MCF 10A (cell line): Measurements from ENCODE around the gene SUPT4H1. TPM values are rescaled to one million over a fixed set of nuclear protein-coding genes. Genes with fewer than 3 reads are reported as not detected.

Source experiments
- BruUV-seq: library from RNA; stranded (reverse); fragments of 400-500 nt; replicated peaks from 2 replicates; lab custom pipeline; 2021; lab: Mats Ljungman, UMichigan
- CTCF ChIA-PET: fragments of 300-600 bp; sonication (Branson Sonifier 250); formaldehyde crosslinking; extraction: SDS; loops from one replicate; lab custom pipeline; 2021; ENCODE audit warnings: antibody characterized with exemption, inconsistent platforms; lab: Yijun Ruan, JAX
- POLR2A ChIA-PET: fragments of 300-600, 350-650 bp; sonication (Branson Sonifier 250); formaldehyde crosslinking; extraction: SDS; loops from one replicate; lab custom pipeline; 2020; ENCODE audit warnings: antibody characterized with exemption, inconsistent platforms; lab: Yijun Ruan, JAX
- DNase-seq: peaks from one replicate; pipeline ENCODE4 v3.0.0-alpha.2; 2018; ENCODE audit not compliant: unreplicated experiment
- H3K27ac Mint-ChIP-seq: one replicate; pipeline ENCODE4 v1.8.0; 2022; ENCODE audit warnings: mild to moderate bottlenecking, low read depth, mixed read lengths; ENCODE audit not compliant: unreplicated experiment
- H3K27me3 Mint-ChIP-seq: one replicate; pipeline ENCODE4 v1.8.0; 2022; ENCODE audit warnings: mixed read lengths; ENCODE audit not compliant: insufficient read depth, unreplicated experiment
- H3K36me3 Mint-ChIP-seq: one replicate; pipeline ENCODE4 v1.8.0; 2022; ENCODE audit warnings: mild to moderate bottlenecking, moderate library complexity, mixed read lengths; ENCODE audit not compliant: insufficient read depth, unreplicated experiment
- H3K4me1 Mint-ChIP-seq: one replicate; pipeline ENCODE4 v1.8.0; 2022; ENCODE audit warnings: mixed read lengths; ENCODE audit not compliant: insufficient read depth, unreplicated experiment
- H3K4me3 Mint-ChIP-seq: one replicate; pipeline ENCODE4 v1.8.0; 2022; ENCODE audit warnings: mild to moderate bottlenecking, moderate library complexity, mixed read lengths; ENCODE audit not compliant: unreplicated experiment
- H3K9me3 Mint-ChIP-seq: one replicate; pipeline ENCODE4 v1.8.0; 2022; ENCODE audit warnings: mixed read lengths; ENCODE audit not compliant: unreplicated experiment
- intact Hi-C: fragments of 100-400 bp; cut with micrococcal nuclease; formaldehyde crosslinking; loops from 2 replicates; pipeline ENCODE4 v1.14.1; 2022
- total RNA-seq: library from RNA; stranded (reverse); gene quantifications from 2 replicates; pipeline ENCODE4 v1.2.3, GENCODE V29; 2022
- TF ChIP-seq, protein P1 (sequence below): fragments of 200-600 bp; IDR thresholded peaks from one replicate; pipeline ENCODE4 v1.8.0; 2022; ENCODE audit warnings: antibody characterized with exemption, mild to moderate bottlenecking; ENCODE audit not compliant: unreplicated experiment

The SUPT4H1 gene
- total RNA-seq, 1 experiment from 2014 or later = 63.4 TPM

DNA sequence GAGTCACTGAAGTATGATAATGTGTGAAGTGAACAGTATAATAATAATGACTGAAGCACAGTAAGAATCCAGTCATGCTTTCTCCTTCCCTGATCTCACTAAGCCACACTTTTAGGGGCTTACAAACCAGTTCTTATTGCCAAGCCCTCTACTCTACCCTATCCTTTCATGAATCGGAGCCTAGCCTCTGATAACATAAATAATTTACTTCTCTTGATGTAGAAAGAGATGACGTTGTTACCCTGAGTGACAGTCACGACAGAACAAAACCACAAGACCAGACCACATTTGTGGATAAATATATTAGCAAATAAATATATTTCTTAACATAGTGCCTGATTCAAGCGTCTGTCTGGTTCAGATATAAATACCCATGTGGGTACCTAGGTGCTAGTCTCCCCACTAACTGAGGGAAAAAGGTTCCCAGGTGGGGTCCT is 1.4 kb upstream of the SUPT4H1 start:
- CTCF ChIA-PET = interaction anchor here (1.0 to 5.7 kb wide), 4 partner anchors 9 to 67 kb away, joined by 3 to 54 read pairs (median 4); partner anchors contain the start of gene RNF43

DNA sequence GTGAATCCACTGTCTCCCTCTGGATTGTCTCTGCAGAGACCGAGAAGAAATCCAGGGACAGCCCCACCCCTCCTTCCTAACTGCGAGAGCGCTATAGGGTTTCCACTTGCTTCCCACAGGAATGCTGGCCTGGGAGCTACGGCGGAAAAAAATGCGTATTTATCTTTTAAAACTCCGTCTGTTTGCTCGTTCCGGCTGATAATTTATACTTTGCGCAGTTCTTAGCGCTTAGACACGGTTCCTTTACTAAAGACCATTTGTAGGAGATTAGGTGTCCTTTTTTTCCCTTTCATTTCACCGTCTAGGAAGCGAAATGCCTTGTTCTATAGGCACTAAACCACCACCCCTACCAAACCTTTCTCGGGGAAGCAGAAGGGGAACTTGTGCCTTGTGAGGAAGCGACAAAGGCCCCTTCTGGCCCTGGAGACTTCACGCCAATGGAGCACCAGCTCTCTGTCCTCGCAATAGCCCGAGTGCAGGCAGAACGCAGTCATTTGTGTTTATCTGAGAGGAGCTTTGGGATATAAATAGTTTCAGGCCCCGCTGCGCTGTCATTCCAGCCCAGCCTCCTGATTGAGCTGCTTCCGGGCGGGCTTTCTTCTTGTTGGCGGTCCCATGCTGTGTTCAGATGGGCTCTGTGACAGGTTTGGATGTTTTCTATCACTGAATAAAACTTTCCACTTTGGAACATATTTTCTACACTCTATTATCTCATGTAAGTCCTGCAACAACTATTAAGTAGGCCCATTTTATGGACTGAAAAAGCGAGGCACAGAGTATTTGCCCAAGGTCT is 791 bp upstream of the SUPT4H1 start:
- no peaks in the 10 kb centered on the region for H3K9me3 Mint-ChIP-seq
- TF ChIP-seq, protein P1, sequence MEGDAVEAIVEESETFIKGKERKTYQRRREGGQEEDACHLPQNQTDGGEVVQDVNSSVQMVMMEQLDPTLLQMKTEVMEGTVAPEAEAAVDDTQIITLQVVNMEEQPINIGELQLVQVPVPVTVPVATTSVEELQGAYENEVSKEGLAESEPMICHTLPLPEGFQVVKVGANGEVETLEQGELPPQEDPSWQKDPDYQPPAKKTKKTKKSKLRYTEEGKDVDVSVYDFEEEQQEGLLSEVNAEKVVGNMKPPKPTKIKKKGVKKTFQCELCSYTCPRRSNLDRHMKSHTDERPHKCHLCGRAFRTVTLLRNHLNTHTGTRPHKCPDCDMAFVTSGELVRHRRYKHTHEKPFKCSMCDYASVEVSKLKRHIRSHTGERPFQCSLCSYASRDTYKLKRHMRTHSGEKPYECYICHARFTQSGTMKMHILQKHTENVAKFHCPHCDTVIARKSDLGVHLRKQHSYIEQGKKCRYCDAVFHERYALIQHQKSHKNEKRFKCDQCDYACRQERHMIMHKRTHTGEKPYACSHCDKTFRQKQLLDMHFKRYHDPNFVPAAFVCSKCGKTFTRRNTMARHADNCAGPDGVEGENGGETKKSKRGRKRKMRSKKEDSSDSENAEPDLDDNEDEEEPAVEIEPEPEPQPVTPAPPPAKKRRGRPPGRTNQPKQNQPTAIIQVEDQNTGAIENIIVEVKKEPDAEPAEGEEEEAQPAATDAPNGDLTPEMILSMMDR = no peak
- TSS peak; percentile 83 for BruUV-seq
- intact Hi-C loops = loop anchor here (1.0 kb wide), 2 partner anchors 35 to 65 kb away; partner anchors contain the start of gene RNF43
- POLR2A ChIA-PET = interaction anchor here (0.7 to 8.5 kb wide), 33 partner anchors 9 to 802 kb away, joined by 3 to 436 read pairs (median 7); partner anchors contain the start of genes MKS1, RAD51C, RNF43 and SRSF1
- peak overlapping the region; percentile 98 for H3K4me3 Mint-ChIP-seq
- peak overlapping the region; percentile 76 for H3K27ac Mint-ChIP-seq
- CTCF ChIA-PET = interaction anchor here (1.0 to 5.7 kb wide), 6 partner anchors 9 to 68 kb away, joined by 3 to 54 read pairs (median 9); partner anchors contain the start of gene RNF43
- H3K36me3 Mint-ChIP-seq = peaks cover 44% of the 10 kb centered on the region
- DNase-seq = no peak
- no peaks in the 10 kb centered on the region for H3K27me3 Mint-ChIP-seq
- peaks cover 10% of the 10 kb centered on the region for H3K4me1 Mint-ChIP-seq

More for the DNA sequence above, 1.4 kb upstream of the SUPT4H1 start:
- DNase-seq = no peak
- Mint-ChIP-seq H3K4me1 (peaks cover 10% of the 10 kb centered on the region), H3K36me3 (peaks cover 40% of the 10 kb centered on the region), H3K27ac (peak overlapping the region; percentile 76), H3K27me3 (no peaks in the 10 kb centered on the region), H3K9me3 (no peaks in the 10 kb centered on the region), H3K4me3 (peak overlapping the region; percentile 98)
- POLR2A ChIA-PET = interaction anchor here (1.3 to 8.5 kb wide), 12 partner anchors 9 to 67 kb away, joined by 6 to 436 read pairs (median 18); partner anchors contain the start of gene RNF43
- intact Hi-C loops = no loop called here
- no TSS peak for BruUV-seq
- TF ChIP-seq, protein P1 = no peak

DNA sequence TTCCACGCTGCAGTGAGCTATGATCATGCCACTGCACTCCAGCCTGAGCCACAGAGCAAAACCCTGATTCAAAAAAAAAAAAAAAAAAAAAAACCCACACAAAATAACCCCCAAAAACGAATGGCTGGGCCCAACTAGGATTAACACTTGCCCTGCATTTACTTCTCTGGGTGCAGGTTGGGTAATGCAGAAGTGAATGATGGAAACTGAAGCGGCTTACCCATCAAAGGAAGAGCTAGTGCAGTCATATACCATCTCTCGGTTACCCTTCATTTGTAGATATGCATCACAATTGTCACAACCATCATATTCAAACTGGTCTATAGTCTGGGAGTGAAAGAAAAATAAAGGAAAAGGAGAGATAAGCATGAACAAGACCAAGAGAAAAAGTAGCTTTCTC is 819 bp downstream of the SUPT4H1 start:
- DNase-seq = no peak
- CTCF ChIA-PET = interaction anchor here (0.6 to 5.7 kb wide), 9 partner anchors 34 to 363 kb away, joined by 3 to 54 read pairs (median 4); partner anchors contain the start of gene RNF43
- peak overlapping the region; percentile 98 for H3K4me3 Mint-ChIP-seq
- POLR2A ChIA-PET = interaction anchor here (0.5 to 8.5 kb wide), 26 partner anchors 11 to 500 kb away, joined by 3 to 436 read pairs (median 10); partner anchors contain the start of genes MKS1, MTMR4, RAD51C and RNF43
- no peaks in the 10 kb centered on the region for H3K27me3 Mint-ChIP-seq
- BruUV-seq = TSS peak; percentile 38
- peaks cover 10% of the 10 kb centered on the region for H3K4me1 Mint-ChIP-seq
- intact Hi-C loops = no loop called here
- TF ChIP-seq, protein P1 = no peak
- peaks cover 60% of the 10 kb centered on the region for H3K36me3 Mint-ChIP-seq
- H3K27ac Mint-ChIP-seq = peak overlapping the region; percentile 97
- H3K9me3 Mint-ChIP-seq = no peaks in the 10 kb centered on the region

DNA sequence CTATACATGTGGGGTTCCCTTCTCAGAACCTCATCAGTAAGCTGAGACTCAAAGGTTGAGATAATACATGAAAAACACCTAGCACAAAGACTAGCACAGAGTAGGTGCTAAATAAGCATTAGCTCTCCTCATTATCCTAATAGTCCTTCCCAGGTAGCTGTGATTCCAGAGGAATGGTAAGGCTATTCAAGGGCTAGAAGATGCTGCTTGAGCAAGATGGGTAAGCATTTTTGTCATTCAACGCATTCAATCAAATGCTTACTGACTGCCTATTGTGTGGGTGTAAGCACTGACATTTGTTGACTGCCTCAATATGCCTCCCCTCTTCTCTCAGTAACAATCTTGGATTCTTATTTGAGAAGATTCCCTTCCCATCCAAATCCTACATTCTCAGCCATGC is 4.0 kb downstream of the SUPT4H1 start:
- H3K27ac Mint-ChIP-seq = no peak overlapping the region
- no TSS peak for BruUV-seq
- no peak overlapping the region for H3K4me3 Mint-ChIP-seq
- H3K4me1 Mint-ChIP-seq = peaks cover 10% of the 10 kb centered on the region
- no peaks in the 10 kb centered on the region for H3K9me3 Mint-ChIP-seq
- no peak for DNase-seq
- H3K36me3 Mint-ChIP-seq = peaks cover 75% of the 10 kb centered on the region
- TF ChIP-seq, protein P1 = no peak
- ChIA-PET CTCF (interaction anchor here (0.6 to 1.6 kb wide), 2 partner anchors 30 to 71 kb away, joined by 3 to 6 read pairs; no protein-coding TSS in a partner anchor), POLR2A (interaction anchor here (1.1 kb wide), 2 partner anchors 68 to 70 kb away, joined by 3 to 5 read pairs; partner anchors contain the start of gene RNF43)
- intact Hi-C loops = no loop called here
- no peaks in the 10 kb centered on the region for H3K27me3 Mint-ChIP-seq
